Middle frontal gyrus (tissue), 1 donor: Measurements from ENCODE around the gene TRRAP.
"Not testable (repeated sequence)": the region's sequence is repeated elsewhere in the genome, so short reads cannot be mapped to it uniquely, and the experiment has no call there.

Experiments used
- DNase-seq: peaks from one replicate; pipeline ENCODE4 v3.0.0-alpha.2; 2015; ENCODE audit warnings: low spot score; ENCODE audit errors: extremely low spot score

TRRAP gene

GRCh38 chr7:99028261-99028973, 150.1 kb downstream of the TRRAP start:
- no peak for DNase-seq

- DNase-seq = no peak
Measured at GRCh38 chr7:99029466-99030435, 151.4 kb downstream of the TRRAP start.

- no peak for DNase-seq
Measured at GRCh38 chr7:99030457-99030856, 152.1 kb downstream of the TRRAP start.

DNA sequence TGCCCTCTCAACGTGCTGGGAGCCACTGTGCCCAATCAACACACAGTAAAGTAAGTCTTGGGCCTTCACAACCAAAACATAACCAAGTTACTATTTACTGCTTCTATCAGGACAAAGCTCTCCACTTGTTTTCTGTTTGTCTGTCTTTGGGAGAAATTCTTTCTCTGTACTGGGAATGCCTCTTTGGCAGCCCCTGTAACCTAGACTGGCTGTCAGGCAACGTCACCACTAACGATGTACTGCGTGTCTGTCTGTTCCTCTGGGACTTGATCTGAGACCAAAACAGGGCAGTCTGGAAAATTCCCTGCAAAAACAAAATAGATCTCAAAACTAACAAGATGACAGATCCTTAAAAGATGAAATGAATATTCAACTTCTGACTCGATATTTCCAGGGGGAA, 152.6 kb downstream of the TRRAP start:
- DNase-seq = no peak

GRCh38 chr7:99031496-99031895, 153.2 kb downstream of the TRRAP start:
- DNase-seq = no peak

DNA sequence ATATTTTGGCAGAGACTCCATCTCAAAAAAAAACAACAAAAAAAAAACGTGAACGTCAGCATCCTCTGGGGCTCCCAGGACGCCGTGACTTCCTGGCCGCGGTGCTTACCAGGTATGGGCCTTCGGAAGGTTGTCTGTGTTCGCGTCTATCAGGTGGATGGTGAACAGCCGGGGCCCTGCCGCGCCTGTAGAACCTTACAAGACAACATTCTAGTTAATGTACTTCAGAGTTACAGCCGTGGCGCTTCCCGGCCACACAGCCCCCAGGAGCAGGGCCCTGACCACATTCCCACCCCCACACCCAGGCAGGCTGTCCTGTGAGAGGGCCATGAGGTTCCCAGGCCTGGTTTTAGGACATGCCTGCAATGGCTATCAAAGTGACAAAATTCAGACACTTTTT, 154.6 kb downstream of the TRRAP start:
- no peak for DNase-seq

DNA sequence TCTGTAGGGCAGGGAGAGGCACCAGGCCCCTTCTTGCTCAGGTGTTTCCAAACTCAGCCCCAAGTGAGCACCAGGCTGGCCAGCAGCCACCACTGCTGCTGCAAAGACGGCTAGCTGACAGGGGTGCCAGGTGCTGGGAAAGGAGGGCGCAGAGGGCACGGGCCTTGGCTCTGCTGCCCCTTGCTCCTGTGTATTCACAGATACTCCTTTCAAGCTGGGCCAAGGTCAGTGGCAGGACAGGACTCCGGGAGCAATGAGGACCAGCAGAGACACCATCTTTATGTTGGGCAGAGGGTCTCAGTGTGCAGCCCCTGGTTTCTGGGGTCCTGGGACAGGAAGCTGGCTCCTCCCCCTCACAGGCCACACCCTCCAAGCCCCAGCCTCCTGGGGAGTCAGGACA, 155.4 kb downstream of the TRRAP start:
- DNase-seq = no peak

DNA sequence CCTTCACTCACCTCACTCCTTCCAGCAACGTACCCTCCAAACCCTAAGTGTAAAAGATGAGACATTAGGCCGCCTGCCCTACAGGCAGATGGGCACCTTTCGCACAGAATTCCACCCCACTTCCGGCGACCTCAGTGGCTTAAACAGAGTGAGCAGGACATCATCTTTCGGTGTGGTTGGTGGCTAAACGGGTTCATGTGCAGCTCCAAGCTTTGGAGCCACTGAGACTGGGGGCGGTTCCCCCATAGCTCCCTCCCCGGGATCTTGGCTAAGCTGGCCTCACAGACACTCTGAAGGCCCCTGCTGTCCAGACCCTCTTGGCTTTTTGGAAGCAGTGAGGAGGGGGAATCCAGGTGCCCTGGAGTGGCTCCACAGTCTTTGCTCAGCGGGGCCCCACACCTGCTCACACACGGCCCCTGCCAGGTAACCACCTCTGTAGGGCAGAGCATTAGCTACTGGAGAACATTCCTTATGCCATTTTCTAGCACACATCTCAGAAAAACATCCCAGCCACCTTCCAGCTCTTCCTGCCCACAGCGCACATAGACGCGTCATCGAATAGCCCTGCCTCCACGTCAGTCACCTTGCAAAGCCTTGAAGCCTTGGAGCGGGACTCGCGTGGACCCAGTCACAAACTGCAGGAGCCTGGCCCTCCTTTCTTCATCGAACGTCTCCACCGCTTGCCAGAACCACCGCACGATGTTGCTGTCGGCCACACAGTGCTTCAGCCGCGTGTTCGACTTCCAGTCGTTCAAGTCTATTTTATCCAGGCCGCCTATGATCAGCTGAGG, 156.8 kb downstream of the TRRAP start:
- DNase-seq = no peak

GRCh38 chr7:99035723-99036545, 157.6 kb downstream of the TRRAP start:
- no peak for DNase-seq

- DNase-seq = peak; percentile 56
Measured at GRCh38 chr7:99036546-99037111, 158.3 kb downstream of the TRRAP start.

- no peak for DNase-seq
Measured at GRCh38 chr7:99037327-99037940, 159.1 kb downstream of the TRRAP start.

DNA sequence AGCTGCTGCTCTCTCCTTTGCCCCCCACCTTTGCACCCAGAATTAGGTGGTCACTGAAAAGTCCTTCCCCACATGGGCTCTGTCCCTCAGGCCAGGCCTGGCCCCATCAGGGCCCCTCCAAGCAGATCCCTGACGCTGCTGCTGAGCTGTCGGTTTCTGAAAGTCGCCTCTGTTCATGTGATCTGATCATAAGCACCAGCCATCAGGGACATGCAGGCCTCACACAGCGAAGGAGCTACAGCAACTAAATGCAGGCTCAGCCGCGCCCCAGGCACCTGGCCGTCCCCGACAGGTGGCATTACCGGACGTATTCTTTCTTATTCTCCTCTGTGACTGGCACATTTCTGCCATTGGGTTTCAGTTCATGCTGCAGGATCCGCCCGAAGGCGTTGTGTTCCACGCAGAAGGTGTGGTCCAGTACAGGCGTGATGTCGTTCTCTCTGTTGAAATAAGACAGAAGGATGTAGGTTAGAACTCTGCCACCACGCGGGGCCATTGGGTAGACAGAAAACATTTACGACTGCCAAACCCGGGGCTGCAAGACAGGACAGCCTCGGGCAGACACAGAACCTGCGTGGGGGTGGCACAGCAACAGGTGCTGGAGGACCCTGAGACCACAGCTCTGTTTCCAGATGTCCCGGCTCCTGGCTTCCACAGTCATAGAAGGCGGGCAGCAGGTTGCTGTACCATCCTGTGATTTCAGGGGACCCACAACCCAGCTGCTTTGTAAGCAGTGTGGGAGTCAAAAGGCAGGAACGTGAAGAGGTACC, 159.9 kb downstream of the TRRAP start:
- no peak for DNase-seq

- DNase-seq = no peak
Measured at GRCh38 chr7:99039384-99039891, 161.1 kb downstream of the TRRAP start.

DNA sequence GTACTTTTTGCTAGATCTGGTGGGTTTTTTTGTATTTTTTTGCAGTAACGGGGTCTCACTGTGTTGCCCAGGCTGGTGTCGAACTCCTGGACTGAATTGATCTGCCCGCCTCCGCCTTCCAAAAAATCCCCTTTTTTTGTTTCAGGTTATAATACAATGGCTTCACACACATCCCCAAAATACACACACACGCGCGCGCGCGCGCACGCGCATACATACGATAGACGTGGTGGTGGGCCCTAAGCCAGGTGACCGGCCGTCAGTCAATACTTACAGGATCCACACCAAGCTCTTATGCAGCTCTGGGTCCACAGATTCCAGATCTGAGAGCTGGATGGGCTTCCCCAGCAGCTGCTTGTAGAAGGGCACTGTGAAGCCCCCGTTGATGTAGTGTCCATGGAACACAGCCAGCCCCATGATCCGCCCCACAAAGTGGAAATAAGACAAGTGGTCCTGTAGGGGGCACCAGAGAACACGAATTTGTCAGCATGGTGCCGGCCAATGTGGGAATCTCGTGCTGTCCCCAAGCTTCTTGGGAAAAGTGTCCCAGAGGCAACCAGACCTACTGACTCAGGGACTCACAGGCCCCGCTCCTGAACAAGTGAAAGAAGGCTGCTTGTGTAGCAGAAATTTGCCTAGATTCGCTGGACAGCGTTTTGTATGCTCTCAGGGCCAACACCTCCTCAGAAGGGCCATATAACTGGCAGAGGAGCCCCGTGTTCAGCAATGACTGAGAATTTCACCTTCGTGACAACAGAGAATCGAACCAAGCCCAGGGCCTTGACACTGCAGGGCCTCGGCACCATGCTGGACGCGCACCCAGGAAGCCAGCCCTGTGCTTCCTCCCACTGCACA, 162.0 kb downstream of the TRRAP start:
- peak; percentile 77 for DNase-seq

- no peak for DNase-seq
Measured at GRCh38 chr7:99041526-99041925, 163.2 kb downstream of the TRRAP start.

- DNase-seq = no peak
Measured at GRCh38 chr7:99042957-99043356, 164.6 kb downstream of the TRRAP start.

DNA sequence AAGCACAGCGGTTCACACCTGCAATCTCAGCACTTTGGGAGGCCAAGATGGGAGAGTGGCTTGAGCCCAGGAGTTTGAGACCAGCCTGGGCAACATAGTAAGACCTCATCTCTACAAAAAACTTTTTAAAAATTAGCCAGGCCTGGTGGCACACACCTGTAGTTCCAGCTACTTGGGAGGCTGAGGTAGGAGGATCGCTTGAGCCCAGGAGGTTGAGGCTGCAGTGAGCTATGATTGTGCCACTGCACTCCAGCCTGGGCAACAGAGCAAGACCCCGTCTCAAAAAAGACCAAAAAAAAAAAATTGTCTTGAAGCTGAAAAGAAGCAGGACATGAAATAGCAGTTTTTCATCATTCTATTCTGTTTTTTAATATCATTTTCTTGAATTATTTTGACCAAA, 166.5 kb downstream of the TRRAP start:
- not testable (repeated sequence) for DNase-seq

GRCh38 chr7:99046262-99046661, 167.9 kb downstream of the TRRAP start:
- DNase-seq = not testable (repeated sequence)
